COLO829 (cell line): ENCODE data around the gene MYO10.
"Not testable (repeated sequence)": the region's sequence is repeated elsewhere in the genome, so short reads cannot be mapped to it uniquely, and the experiment has no call there.

Experiments used
- DNase-seq: peaks from one replicate; pipeline ENCODE4 v3.0.0; 2012; ENCODE audit warnings: low spot score

MYO10 gene

DNA sequence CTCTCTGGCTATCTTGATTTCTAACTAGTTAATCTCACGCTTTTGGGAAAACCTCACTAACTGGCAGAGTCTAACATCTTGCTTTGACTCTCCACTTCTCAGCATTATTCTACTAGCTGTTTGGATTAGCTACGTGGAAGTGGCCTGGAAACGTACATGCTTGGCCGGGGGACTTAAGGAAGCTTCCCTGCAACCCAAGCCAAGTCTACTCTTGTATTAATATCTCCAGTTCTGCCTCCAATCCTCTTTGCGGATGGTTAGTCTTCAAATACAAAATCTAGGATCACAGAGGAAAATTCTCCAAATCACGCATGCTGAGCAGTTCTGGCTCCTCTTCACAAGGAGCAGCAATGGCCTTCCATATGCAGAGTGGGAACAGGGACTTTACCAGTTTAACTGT is 267.5 kb downstream of the MYO10 start:
- DNase-seq: no peak

DNA sequence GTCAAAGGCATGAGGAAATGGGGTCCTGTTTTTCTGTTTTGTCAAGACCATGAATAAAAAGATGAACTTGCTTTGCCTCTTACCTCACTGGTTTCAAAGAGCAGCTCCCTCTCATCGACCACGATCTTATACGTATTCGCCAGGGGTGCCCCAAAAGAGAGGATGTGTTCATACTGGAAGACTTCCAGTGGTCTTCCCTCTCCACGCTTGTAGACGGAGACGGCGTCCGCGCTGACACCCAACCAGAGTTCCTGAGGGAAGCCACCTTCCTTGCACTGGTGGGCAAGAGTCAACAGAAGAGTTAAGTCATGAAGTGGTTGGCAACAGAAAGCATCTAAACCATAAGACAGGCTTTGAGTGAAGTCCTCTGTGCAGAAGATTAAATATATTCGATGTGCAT is 267.9 kb downstream of the MYO10 start:
- DNase-seq: no peak

GRCh38 chr5:16666883-16667398 is 269.1 kb downstream of the MYO10 start:
- no peak for DNase-seq

DNA sequence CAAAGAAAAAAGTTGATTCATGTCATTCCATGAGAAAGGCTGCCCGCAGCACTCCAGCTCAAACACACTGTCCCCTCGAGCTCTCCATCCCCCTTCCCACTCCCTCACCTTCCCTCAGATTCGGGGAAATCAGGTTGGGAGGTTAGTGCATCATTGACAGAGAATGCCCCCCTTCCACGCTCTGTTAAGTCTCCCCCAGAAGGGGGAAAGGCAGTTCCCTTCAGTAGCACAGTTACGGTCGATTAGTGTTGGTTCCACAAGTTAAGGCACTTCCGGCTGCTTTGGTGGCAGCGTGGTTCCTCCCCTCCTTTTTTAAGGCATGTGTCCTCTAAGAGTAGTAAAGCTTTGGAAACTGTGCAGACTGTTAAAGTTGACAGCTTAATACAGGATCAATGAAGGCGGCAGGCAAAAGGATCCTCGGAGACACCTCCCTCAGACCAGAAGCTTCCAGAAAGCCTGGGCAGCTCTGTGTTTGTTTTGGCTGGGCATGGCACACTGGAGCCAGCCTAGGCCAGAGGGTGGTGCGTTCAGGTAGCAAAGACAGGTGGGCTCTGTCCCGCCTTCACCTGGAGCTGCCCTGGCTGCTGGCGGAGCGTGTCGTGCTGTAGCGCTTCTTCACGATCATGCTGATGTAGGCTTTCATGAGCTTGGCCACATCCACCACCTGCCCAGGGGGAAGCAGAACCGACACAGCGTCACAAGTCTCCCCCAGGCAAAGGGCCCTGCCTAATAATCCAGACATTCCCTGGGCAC is 269.8 kb downstream of the MYO10 start:
- DNase-seq: no peak

- no peak for DNase-seq
Observed at GRCh38 chr5:16665601-16666000, 270.5 kb downstream of the MYO10 start.

DNA sequence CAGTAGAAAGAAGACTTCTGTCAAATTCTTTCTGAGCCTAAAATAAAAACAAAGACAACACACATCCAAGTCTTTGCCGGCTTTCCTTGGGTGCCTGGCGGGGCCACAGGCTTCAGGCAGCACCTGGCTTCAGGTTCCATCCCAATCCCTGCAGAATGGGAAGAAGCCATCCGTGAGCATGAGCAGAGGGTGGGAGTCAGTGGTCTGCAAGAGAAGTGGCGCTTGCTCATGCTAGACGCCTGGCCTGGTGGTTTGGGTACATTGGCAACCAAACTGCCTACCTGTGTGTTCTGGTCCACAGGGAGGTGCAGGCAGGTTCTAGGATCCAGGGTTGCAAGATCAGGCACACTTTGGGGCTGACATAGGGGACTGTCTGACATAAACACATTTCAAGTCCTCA is 271.7 kb downstream of the MYO10 start:
- DNase-seq: no peak

DNA sequence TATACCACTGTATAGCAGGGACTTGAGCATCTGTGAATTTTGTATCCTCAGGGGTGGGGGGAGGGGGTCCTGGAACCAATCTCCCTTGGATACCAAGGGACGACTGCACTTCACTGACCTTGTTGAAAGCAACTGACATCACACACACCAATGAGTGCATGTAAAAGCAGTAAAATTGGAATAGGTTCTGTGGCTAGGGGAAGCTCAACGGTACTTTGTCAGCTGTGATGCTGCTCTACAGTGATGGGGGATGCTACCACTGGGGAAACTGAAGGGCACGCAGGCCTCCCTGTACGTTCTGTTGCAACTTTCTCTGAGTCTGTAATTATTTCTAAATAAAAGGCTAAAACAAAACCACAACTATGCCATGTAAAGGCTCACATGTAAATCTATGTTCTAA is 272.2 kb downstream of the MYO10 start:
- DNase-seq: no peak

DNA sequence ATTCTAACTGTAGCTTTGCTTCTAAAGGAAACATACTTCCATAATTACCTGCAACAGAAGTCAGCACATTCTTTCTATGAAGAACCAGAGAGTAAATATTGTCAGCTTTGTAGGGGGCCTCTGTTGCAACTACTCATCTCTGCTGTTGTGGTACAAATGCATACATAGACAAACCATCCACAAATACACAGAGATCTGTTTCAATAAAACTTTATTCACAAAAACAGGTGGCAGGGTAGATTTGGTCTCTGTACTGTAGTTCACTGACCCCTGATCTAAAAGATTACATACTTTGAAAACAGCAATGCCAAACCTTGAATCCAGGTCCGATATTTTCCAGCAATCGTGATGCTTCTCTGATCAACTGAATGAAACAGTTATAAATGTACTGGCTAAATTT is 274.4 kb downstream of the MYO10 start:
- DNase-seq: no peak

- DNase-seq: no peak
Observed at GRCh38 chr5:16660982-16661381, 275.1 kb downstream of the MYO10 start.

- no peak for DNase-seq
Observed at GRCh38 chr5:16659536-16659935, 276.6 kb downstream of the MYO10 start.

DNA sequence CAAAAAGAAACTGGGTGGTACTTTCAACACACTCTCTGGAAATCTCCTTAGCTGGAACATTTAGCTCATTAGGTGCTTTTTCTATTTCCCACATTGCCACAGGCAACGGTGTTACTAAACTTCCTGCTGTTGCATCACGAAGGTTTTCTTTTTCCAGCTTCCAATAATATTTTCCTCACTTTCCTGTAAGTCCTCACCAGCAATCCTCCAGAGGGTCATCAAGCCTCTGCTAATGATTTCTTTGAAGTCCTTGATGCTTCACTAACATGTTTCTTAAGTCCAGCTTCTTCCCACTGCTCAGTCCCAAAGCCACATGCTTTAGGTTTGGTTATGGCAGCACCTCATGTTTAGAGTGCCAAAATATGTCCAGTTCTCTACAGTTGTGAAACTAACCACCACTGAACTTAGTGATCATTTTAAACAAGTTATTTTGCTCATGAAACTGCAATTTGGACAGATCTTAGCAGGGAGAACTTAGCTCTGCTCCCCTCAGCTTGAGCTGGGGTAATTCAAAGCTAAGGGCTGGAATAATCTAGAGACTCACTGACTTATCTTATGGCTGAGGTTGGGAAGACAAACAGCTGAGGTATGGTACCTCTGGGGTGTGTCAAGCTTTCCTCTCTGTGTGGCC is 279.4 kb downstream of the MYO10 start:
- no peak for DNase-seq

DNA sequence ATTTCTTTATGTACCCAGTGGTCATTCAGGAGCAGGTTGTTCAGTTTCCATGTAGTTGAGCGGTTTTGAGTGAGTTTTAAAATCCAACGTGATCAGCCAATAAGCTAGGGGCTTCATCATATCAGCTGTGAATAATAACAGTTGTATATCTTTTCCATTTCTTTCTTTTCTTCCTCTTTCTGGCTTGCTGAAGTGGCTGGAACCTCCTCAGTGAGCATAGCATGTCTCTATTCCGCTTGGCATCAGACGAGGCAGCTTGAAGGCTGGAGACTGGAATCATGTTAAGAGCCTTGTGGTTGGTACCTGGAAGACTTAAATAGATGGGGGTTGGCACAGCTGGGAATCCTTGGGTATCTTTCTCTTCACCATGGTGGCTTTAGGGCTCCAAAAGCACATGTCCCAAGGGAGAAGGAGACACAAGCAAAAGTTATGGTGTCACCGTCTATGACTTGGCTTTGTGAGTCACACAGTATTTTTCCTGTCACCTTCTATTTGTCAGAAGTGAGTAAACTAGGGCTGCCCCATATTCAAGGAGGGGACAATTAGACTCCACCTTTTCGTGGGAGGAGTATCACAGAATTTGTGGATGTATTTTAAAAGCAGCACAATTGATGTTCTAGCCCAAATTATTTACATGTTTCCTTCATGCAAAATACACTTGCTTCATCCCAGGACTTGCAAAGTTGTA is 281.3 kb downstream of the MYO10 start:
- no peak for DNase-seq

- not testable (repeated sequence) for DNase-seq
Observed at GRCh38 chr5:16648739-16649138, 287.3 kb downstream of the MYO10 start.

DNA sequence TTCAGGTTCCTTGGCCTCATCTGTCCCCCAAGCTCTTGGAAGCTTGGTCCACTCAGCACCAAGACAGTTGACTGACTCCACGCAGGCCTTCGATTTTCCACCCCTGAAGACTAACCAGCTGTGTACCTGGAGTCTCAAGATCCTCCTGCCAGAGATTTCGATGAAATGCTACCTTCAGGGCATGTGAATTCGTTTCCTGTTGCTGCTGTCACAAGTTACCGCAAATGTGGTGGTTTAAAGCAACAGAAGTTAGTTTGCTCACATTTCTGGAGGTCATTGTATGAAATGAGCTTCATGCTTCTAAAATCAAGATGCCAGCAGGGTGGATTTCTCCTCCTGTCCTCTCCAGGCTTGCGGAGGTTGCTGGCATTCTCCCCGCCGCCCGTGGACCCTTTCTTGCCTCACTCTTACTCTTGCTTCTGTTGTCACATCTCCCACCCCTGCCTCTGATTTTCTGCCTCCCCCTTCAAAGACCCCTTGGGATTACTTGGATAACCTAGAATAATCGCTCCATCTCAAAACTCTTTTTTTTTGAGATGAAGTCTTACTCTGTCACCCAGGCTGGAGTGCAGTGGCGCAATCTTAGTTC is 291.7 kb downstream of the MYO10 start:
- no peak for DNase-seq

GRCh38 chr5:16642867-16643266 is 293.2 kb downstream of the MYO10 start:
- DNase-seq: peak; percentile 92

- DNase-seq: no peak
Observed at GRCh38 chr5:16639206-16639605, 296.9 kb downstream of the MYO10 start.

DNA sequence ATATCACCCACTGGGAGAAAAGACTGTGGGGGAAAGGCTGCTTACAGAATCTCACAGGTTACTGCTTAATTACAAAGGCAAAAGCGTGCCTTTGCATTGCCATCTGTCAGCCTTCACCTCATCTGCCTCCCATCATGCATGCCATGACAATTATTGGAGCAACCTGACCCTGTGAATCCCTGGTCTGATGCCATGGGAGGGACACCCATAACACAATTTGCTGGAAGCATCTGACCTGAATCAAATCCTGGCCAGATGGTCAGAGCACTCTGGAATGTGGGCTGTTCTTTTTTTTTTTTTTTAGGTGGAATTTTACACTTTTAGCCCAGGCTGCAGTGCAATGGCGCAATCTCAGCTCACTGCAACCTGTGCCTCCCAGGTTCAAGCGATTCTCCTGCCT is 307.7 kb downstream of the MYO10 start:
- DNase-seq: no peak

DNA sequence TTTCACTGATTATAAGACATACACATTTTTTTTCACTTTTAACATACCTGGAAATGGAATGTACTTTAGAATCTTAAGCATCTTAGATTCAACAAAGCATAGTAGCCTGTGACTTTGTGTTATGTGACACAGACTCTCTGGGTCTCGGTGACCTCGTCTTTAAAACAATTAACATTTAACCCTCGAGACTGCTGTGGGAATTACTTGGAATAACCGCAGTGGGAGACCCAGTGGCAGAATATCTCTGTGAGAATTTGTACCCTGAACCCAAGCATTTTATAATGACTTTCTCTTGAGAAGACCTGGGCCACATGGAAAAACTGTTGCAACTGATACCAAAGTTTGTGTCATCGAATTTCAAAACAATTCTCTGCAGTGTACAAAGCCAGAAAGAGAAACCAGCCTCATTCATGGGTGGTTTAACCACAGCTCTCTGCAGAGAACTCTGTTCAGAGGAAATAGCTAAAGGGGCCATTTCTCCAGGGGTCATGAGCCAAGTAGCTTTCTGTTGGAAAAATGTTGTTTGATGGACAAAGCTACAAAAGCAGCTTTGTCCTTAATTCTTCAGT is 309.3 kb downstream of the MYO10 start:
- DNase-seq: no peak

- no peak for DNase-seq
Observed at GRCh38 chr5:16625096-16625495, 311.0 kb downstream of the MYO10 start.

DNA sequence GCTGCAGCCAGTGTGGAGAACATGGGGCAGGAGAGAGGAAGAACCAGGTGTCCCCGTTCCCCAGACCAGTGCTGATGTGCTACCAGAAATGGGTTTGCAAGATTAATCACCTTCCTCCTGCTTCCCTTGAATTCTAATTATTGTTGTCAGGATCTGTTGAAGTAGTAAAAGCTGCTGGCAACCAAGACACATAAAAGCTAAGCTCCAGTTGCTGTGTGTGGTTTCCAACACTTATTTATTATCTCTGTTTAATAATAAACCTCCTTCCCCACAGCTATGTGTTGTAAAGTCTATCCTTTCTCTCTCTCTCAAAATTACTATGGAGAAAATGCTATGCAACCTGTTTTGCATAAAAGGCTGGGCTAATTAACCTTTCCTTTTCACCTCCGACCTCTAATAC is 317.0 kb downstream of the MYO10 start:
- no peak for DNase-seq

DNA sequence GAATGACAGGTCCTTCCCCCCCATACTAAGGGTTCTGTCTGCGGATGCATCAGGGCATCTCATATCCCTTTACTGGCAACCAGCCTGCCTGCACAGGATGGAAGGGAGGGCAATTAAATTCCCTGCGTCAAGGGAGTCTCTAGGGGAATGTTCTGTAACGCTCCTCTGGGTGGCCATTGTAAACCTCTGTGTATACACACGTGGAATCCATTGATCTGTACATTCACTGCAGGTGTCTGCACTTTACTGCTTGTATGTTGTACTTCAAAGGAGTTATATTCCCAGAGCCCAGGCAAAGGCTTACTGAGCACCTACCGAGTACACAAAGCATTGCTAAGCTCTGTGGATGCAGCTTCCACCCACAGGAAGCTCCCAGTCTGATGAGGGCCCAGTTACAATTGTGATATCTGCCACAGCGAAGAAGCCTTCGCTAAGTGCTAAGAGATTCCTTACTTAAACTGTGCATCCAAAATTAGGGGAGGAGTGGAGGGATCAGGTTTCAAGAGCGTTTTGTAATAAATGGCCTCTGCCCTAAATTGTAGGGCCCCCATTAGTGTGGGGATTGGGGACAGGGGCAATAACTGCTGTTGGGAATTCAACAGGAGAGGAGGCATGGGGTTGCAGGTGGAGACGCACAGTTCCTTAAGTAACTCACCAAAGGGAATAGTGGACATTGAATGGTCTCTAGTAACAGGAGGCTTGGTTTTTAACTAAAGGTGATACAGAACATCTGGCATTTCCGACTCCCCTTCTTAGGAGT is 317.8 kb downstream of the MYO10 start:
- DNase-seq: no peak
